Activated naive CD4-positive, alpha-beta T cell treated with anti-CD3 and anti-CD28 coated beads, Interleukin-2, amount 50 U/mL, for 24 hours (primary cell): ENCODE measurements around the gene NCKAP1.

Experiments used
- H3K27ac Mint-ChIP-seq: one replicate; pipeline ENCODE4 v1.8.0; 2021; ENCODE audit warnings: mild to moderate bottlenecking, mixed read lengths
- H3K27me3 Mint-ChIP-seq: one replicate; pipeline ENCODE4 v1.8.0; 2021; ENCODE audit warnings: mixed read lengths
- H3K36me3 Mint-ChIP-seq: one replicate; pipeline ENCODE4 v1.8.0; 2021; ENCODE audit warnings: mixed read lengths
- H3K4me1 Mint-ChIP-seq: one replicate; pipeline ENCODE4 v1.8.0; 2021; ENCODE audit warnings: mixed read lengths
- H3K4me3 Mint-ChIP-seq: one replicate; pipeline ENCODE4 v1.8.0; 2021; ENCODE audit warnings: mild to moderate bottlenecking, mixed read lengths
- H3K9me3 Mint-ChIP-seq: one replicate; pipeline ENCODE4 v1.8.0; 2021; ENCODE audit warnings: mixed read lengths

Gene NCKAP1, protein sequence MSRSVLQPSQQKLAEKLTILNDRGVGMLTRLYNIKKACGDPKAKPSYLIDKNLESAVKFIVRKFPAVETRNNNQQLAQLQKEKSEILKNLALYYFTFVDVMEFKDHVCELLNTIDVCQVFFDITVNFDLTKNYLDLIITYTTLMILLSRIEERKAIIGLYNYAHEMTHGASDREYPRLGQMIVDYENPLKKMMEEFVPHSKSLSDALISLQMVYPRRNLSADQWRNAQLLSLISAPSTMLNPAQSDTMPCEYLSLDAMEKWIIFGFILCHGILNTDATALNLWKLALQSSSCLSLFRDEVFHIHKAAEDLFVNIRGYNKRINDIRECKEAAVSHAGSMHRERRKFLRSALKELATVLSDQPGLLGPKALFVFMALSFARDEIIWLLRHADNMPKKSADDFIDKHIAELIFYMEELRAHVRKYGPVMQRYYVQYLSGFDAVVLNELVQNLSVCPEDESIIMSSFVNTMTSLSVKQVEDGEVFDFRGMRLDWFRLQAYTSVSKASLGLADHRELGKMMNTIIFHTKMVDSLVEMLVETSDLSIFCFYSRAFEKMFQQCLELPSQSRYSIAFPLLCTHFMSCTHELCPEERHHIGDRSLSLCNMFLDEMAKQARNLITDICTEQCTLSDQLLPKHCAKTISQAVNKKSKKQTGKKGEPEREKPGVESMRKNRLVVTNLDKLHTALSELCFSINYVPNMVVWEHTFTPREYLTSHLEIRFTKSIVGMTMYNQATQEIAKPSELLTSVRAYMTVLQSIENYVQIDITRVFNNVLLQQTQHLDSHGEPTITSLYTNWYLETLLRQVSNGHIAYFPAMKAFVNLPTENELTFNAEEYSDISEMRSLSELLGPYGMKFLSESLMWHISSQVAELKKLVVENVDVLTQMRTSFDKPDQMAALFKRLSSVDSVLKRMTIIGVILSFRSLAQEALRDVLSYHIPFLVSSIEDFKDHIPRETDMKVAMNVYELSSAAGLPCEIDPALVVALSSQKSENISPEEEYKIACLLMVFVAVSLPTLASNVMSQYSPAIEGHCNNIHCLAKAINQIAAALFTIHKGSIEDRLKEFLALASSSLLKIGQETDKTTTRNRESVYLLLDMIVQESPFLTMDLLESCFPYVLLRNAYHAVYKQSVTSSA

DNA sequence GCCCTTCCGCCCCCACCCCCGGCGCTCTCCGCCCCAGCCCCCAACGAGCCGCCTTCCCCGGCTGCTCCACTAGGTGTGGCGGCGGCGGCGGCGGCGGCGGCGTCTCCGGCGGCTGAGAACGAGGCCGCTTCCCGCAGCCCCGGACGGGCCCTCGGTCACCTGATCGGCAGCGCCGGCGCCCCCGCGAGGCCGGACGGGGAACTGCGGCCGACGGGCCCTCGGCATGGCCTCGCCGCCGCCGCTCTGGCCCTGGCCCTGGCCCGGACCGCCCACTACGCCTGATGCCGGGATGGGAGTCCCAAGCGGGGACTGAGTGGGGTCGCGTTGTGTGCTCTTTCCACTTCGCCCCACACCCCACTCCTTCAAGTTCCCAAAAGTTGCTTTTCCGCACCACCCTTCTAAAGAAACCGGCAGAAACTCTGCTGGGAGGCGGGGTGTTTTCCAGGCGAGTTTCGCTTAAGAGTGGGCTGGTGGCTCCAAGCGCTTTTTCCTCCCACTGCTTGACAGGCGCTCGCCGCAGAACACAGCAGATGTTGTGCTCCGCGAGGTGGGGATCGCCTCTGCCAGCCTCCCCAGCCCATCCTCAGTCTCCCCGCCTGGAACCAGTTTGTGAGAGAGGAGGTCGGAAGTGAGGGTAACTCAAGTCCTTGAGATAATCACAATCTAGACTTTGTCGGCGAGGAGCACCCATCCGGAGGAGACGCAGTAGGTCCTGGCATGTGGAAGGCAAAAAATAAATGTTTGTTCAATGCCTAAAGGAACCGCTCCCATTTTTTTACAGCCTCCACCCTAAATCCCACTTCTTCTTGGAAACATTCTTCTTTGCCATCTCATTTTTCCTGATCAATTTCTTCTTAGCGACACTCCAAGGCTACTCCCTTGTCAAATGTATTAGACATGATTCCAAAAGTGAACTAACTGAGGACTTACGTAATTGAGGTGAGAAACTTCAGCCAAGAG, at the start of gene NCKAP1:
Gene NCKAP1 (minus strand): TSS at position 117 of the 960 bp plus-strand sequence. CDS start 358 bp downstream, outside the sequence.
- Mint-ChIP-seq H3K36me3 (peaks cover 2% of the 10 kb centered on the region), H3K4me1 (peaks cover 40% of the 10 kb centered on the region), H3K27ac (peak within 1 kb of the TSS; percentile 70), H3K9me3 (no peaks in the 10 kb centered on the region), H3K4me3 (peak within 1 kb of the TSS; percentile 87), H3K27me3 (peaks cover 31% of the 10 kb centered on the region)

DNA sequence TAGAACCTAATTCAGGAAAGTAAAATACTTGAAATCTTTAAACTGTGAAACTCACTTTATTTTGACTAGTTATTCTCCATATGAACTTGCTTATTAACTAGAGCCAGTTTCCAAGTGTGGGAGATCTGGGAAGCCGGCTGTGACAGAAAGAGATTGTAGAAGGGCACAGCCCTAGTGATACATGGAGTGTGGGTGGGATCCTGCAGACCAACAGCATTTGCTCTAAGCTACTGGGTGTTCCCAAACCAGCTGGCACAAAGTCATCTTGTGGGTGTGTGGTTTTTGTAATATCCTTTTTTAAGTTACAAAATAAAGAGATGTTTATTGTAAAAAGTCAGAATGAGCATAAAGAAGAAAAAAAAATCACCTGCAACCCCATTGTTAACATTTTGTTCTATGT, 43.7 kb upstream of the NCKAP1 start:
- Mint-ChIP-seq H3K9me3 (no peaks in the 10 kb centered on the region), H3K27ac (no peak overlapping the region), H3K4me1 (peaks cover 18% of the 10 kb centered on the region), H3K36me3 (no peaks in the 10 kb centered on the region), H3K4me3 (no peak overlapping the region), H3K27me3 (no peaks in the 10 kb centered on the region)

DNA sequence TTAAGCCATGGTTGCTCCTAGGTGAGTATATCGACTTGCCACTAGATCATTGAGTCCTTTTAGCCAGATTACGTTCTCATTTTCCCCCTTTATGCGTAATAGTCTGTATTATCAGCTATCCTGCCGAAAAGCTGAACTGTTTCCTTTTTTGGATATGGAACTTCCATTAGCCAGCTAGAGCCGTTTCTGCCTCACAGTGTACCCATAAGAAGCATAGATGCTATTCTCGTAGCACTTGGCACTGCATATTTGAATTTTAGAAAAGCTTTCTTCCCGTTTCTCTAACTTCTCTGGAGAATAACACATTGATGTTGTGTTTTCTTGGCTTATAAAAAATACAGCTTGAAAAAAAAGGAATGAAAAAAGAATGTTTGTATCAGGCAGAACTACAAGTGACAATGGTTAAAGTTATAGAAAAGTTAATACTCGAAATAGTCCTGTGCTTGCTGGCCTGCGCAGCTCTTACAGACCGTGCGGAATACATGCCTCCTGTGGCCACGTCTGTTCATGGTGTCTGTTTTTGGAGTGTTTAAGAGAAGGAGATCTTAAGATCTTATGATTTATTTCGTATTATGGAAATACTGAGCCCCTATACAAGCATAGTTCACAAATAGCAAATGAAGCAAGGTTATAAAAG, 41.0 kb upstream of the NCKAP1 start:
- Mint-ChIP-seq H3K4me1 (peaks cover 18% of the 10 kb centered on the region), H3K27me3 (no peaks in the 10 kb centered on the region), H3K4me3 (peak overlapping the region; percentile 97), H3K27ac (peak overlapping the region; percentile 87), H3K36me3 (no peaks in the 10 kb centered on the region), H3K9me3 (no peaks in the 10 kb centered on the region)

DNA sequence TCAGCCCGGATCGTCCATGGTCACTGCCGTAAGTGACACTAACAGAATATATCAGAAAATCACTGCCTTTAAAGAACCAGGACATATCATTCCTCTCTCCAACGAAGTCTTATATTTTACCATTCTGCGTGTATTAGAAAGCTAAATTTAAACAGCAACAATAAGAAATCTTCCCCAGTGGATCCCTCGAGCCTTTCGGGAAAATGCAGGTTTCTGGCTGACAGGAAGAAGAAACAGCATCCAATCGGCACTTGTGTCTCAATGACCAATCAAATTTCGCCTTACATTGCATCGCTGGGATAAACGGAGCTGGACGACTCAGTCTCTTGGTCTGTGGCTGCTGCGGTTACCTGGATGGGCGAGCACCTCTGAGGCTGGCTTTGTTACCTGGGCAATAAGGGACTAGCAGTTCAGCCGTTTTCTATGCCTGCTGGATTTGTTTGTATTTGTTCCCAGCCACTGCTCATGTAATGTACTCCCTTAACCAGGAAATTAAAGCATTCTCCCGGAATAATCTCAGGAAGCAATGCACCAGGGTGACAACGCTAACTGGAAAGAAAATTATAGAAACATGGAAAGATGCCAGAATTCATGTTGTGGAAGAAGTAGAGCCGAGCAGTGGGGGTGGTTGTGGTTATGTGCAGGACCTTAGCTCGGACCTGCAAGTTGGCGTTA, 40.3 kb upstream of the NCKAP1 start, which contains the start of gene DUSP19:
Gene DUSP19 (plus strand): TSS at position 284 of the 675 bp plus-strand sequence. CDS start 187 bp downstream, at position 471.
- H3K4me3 Mint-ChIP-seq = peak within 1 kb of the TSS; percentile 97
- no peaks in the 10 kb centered on the region for H3K9me3 Mint-ChIP-seq
- peaks cover 18% of the 10 kb centered on the region for H3K4me1 Mint-ChIP-seq
- H3K27ac Mint-ChIP-seq = peak within 1 kb of the TSS; percentile 87
- H3K27me3 Mint-ChIP-seq = no peaks in the 10 kb centered on the region
- no peaks in the 10 kb centered on the region for H3K36me3 Mint-ChIP-seq

DNA sequence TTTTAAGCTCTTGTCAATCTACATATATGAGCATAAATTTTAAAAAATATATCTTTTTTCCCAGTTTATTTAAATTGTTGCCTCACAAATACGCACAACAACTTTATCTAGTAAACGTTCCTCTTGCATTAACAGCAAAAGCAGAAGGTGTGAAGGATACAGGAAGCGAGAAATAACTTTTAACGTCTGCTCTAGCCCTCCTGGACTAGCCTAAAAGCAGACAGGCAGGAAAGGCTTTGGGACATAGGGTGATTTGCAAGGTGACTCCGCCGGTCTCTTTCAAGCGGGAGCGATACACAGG, 39.9 kb upstream of the NCKAP1 start:
- Mint-ChIP-seq H3K36me3 (no peaks in the 10 kb centered on the region), H3K27ac (no peak overlapping the region)

DNA sequence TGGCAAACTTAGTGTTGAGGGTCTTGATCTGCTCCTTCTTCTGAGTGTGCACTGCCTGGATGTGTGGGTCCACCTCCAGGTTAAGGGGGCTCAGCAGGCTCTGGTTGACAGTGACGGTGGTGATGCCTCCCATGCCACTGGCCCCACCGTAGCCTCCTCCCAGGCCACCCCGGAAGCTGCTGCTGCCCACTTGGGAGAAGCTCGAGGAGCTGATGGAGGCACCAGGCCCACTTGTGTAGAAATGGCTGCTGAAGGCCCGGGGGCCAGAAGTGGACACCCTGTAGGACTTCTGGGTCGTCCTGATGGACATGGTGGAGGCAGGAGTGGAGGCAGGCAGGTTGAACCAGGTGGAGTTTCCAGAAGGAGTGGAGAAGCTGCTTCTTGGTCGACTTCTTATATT, 33.9 kb upstream of the NCKAP1 start:
- H3K27me3 Mint-ChIP-seq = peaks cover 10% of the 10 kb centered on the region
- H3K4me3 Mint-ChIP-seq = no peak overlapping the region
- H3K9me3 Mint-ChIP-seq = no peaks in the 10 kb centered on the region
- no peak overlapping the region for H3K27ac Mint-ChIP-seq
- no peaks in the 10 kb centered on the region for H3K36me3 Mint-ChIP-seq
- no peaks in the 10 kb centered on the region for H3K4me1 Mint-ChIP-seq

More for the DNA sequence above, 39.9 kb upstream of the NCKAP1 start:
- peaks cover 18% of the 10 kb centered on the region for H3K4me1 Mint-ChIP-seq
- no peaks in the 10 kb centered on the region for H3K9me3 Mint-ChIP-seq
- no peaks in the 10 kb centered on the region for H3K27me3 Mint-ChIP-seq
- peak overlapping the region; percentile 97 for H3K4me3 Mint-ChIP-seq

DNA sequence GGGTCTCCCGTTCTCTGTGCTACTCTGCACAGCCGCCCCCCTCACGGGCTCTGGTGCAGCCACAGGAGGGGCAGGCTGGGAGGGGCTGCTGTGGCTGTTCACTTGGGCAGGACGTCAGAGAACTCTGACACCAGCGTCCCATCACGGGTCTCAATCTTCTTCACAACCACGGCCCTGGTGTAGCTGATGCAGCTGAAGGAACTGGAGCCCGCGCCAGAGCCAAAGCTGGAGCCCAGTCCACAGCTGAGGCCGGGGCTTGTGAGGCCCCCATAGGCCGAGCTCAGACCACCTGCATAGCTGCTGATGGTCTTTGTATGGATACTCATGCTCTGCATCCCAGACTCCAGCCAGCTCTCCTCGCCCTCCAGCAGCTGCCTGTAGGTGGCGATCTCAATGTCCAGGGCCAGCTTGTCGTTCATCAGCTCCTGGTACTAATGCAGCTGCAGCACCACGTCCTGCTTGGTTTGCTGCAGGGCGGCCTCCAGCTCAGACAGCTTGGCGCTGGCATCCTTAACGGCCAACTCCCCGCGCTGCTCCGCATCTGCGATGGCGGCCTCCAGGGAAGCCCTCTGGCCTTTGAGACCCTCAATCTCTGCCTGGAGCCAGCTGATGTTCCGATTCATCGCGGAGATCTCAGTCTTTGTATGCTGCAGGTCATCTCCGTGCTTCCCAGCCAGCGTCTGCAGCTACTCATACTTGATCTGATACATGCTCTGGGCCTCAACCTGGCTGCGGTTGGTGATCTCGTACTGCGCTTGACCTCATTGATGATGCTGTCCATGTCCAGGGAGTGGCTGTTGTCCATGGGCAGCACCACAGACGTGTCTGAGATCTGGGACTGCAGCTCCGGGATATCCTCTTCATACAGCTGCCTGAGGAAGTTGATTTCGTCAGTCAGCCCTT, 32.9 kb upstream of the NCKAP1 start:
- Mint-ChIP-seq H3K27ac (no peak overlapping the region), H3K9me3 (no peaks in the 10 kb centered on the region), H3K4me3 (no peak overlapping the region), H3K4me1 (no peaks in the 10 kb centered on the region), H3K27me3 (peaks cover 10% of the 10 kb centered on the region), H3K36me3 (no peaks in the 10 kb centered on the region)

DNA sequence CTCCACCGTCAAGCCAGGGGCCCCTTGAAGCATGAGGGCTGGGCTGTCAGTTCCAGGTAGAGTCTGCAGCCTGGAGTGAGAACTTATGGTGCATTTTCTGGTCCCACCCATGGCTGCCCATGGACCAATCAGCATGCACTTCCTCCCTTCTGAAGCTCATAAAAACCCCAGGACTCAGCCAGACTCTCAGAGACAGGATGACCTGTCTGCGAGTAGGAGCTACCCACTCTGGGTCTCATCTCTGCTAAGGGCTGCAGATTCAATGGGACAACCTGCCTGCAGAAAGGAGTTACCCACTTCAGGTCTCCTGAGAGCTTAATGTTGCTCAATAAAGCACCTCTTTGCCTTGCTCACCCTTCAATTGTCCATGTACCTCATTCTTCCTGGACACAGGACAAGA, 30.9 kb upstream of the NCKAP1 start:
- Mint-ChIP-seq H3K9me3 (no peaks in the 10 kb centered on the region), H3K36me3 (no peaks in the 10 kb centered on the region), H3K27me3 (peaks cover 12% of the 10 kb centered on the region), H3K27ac (no peak overlapping the region), H3K4me3 (no peak overlapping the region), H3K4me1 (no peaks in the 10 kb centered on the region)

DNA sequence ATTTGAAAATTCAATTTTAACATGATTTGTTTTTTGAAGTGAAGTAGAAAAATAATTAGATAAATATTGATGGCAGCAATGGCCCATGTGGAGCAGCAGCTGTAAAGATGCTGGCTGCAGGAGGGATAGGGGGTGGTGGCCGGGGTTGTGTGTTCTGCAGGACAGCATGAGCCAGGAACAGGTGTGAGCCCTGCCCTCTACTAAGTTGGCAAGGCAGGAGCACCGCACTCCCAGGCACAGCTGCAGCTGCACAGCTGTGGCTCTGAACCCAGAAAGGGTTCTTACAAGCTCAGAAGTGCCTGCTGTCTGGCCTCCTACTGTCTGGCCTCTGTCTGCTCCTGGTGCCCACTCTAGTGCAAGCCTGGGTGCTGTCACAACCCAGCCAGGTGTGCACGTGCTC, 30.3 kb upstream of the NCKAP1 start:
- no peaks in the 10 kb centered on the region for H3K9me3 Mint-ChIP-seq
- no peaks in the 10 kb centered on the region for H3K4me1 Mint-ChIP-seq
- peaks cover 12% of the 10 kb centered on the region for H3K27me3 Mint-ChIP-seq
- no peaks in the 10 kb centered on the region for H3K36me3 Mint-ChIP-seq
- no peak overlapping the region for H3K4me3 Mint-ChIP-seq
- H3K27ac Mint-ChIP-seq = no peak overlapping the region

DNA sequence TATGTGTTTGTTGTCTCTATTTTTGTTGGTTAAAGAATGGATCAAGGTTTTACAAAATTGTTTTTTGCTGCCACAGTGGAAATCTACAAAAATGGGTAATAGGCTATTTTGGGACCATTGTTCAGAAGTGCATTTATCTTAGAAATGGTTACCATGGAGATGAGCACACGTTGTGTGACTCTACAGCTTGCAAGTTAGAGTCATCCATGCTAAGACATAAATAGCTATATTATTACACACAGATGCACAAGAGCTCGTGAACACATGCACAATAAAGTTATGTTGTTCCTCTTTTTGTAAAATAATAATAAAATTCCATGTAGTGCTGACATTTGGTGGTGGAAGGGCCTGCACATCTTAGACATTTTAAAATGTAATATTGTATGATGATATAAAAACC, 24.8 kb upstream of the NCKAP1 start:
- Mint-ChIP-seq H3K4me3 (no peak overlapping the region), H3K27me3 (peaks cover 11% of the 10 kb centered on the region), H3K36me3 (no peaks in the 10 kb centered on the region), H3K4me1 (no peaks in the 10 kb centered on the region), H3K9me3 (no peaks in the 10 kb centered on the region), H3K27ac (no peak overlapping the region)

DNA sequence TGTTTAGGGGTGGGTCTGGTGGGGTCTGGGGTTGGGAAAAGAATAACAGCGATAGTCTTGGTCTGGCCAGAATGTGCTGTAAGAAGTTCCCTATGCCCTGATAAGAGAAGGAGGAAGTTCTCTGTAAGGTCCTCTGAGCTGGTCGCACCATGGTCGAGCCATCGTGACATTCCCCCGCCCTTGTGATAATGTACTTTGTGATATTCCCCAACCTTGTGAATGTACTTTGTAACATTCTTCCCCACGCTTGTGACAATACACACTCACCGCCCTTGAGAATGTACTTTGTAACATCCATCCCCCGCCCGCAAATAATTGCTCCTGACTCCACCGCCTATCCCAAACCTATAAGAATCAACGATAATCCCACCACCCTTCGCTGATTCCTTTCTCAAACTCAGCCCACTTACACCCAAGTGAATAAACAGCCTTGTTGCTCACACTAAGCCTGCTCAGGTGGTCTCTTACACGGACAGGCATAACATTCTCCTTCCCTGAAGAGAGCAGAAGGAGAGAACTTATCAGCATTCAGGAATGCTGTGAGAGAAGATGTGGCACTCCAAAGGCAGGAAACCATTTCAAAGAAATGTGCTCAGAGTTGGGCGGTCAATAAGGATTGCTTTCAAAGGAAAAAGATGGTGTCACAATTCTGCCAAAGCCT, 22.4 kb upstream of the NCKAP1 start:
- no peak overlapping the region for H3K4me3 Mint-ChIP-seq
- H3K4me1 Mint-ChIP-seq = no peaks in the 10 kb centered on the region
- no peaks in the 10 kb centered on the region for H3K9me3 Mint-ChIP-seq
- H3K27me3 Mint-ChIP-seq = peaks cover 14% of the 10 kb centered on the region
- peak overlapping the region; percentile 71 for H3K27ac Mint-ChIP-seq
- H3K36me3 Mint-ChIP-seq = no peaks in the 10 kb centered on the region

DNA sequence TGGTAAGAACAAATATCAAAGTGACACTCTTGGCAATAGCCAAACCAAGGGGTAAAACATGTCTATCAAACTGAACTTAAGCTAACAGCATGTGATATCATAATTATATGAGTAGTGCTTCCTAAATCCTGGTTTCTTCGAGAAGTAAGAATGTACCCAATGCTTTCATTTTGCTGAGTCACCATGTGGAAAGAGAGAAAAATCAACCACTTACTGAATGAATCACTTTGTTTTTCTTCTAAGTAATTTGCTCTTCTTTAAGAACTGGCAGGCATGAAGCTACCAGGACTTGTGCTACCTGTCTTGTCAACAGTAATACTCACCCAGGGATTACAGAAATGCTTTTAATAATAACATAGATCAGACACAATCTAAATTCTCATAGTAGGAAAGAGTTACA, 21.3 kb upstream of the NCKAP1 start:
- Mint-ChIP-seq H3K9me3 (no peaks in the 10 kb centered on the region), H3K27ac (no peak overlapping the region), H3K4me3 (no peak overlapping the region), H3K4me1 (no peaks in the 10 kb centered on the region), H3K36me3 (no peaks in the 10 kb centered on the region), H3K27me3 (peaks cover 14% of the 10 kb centered on the region)
